GM19463 (cell line): ENCODE data around the gene GPLD1.
A peak's percentile ranks its signal among the peaks of the same experiment; 100 is the strongest.
"Not testable (repeated sequence)": the region's sequence is repeated elsewhere in the genome, so short reads cannot be mapped to it uniquely, and the experiment has no call there.

Experiments used
- ATAC-seq: cut with Tn5 transposase; IDR thresholded peaks from one replicate; pipeline ENCODE4 v1.9.1; 2021; ENCODE audit warnings: mild to moderate bottlenecking, moderate library complexity; ENCODE audit not compliant: unreplicated experiment

GPLD1 gene

GRCh38 chr6:24415753-24416152 is 73.6 kb downstream of the GPLD1 start:
- ATAC-seq = peak; percentile 90

- not testable (repeated sequence) for ATAC-seq
These were observed 74.8 kb downstream of the GPLD1 start for GRCh38 chr6:24414531-24414930.

DNA sequence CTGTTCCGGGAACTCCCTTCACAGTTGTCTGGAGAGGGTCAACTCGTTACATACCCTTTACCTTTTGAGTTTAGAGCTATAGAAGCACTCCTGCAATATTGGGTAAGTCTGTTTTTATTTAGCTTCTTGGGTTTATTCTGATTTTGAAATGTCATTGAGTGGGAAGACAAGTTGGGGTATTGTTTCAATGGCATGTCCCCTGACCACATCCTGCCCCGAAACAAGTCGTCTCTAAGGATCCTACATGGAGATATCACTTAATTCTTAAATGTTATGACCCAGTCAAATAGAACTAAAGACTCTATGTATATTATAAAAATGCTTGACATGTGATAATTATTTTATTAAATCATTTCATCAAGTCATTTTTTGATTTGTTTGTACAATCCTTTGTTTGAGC is 77.1 kb downstream of the GPLD1 start:
- no peak for ATAC-seq

DNA sequence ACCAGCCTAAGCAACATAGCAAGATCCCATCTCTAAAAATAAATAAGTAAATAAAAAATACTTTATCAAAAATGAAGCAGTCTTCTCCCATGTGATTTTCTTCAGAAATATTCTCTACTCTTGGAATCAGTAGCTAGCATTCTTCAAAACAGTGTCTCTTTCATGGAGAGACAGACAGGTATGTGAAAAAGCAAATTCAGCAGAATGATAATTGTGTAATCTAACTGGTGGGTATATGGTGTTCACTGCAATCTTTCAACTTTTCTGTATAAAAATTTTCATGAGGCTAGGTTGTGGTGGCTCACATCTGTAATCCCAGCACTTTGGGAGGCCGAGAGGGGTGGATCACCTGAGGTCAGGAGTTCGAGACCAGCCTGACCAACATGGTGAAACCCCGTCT is 78.8 kb downstream of the GPLD1 start:
- no peak for ATAC-seq

DNA sequence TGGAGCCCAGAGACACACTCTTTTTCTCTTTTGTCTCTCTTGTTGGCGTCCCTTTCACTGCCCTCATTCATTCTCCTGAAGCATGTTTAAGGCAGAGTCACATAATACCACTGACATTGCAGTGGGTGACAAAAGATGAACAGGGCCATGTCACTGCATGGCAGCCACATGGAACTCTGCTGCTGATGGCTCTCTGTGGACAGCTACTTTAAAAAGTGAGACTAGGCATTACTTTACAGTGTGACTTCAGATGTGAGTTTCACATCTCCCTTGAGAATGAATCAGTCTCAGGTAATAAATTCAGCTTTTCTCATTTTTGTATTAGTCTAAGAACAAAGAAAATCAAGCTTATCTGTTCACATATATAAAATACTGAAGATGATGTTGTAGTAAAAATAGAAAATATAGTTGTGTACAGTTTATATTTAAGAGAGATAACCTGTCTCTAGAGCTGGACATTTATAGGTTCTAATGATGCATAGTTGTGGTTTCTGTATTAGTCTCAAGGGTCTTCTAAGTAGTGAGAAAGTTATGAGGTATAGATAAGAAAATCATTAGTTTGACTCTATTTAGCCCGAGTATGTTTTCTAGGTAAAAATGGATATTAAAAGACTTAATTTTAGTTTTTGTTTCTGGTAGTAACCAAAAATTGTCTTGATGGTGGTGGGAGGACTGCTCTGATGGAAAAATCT is 80.5 kb downstream of the GPLD1 start:
- peak; percentile 88 for ATAC-seq

DNA sequence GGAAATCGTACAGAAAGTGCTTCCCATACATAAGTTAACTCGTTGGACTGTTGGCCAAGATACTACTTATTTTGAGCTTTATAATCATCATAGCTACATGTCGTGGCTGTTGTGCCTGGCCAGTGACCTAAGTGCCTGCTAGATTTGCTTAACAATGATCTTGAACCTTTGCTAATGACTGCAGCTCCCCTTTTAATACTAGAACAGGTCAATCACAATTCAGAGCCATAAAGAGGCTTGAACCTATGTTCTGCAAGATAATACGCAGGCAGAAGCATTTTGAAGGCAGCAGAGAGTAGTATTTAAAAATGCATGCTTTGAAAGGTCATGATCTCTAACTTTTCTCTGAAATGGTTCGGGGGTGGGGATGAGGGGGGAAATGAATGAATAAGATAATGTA is 84.1 kb downstream of the GPLD1 start:
- ATAC-seq = no peak

- ATAC-seq = no peak
These were observed 85.9 kb downstream of the GPLD1 start for GRCh38 chr6:24403501-24403824.

DNA sequence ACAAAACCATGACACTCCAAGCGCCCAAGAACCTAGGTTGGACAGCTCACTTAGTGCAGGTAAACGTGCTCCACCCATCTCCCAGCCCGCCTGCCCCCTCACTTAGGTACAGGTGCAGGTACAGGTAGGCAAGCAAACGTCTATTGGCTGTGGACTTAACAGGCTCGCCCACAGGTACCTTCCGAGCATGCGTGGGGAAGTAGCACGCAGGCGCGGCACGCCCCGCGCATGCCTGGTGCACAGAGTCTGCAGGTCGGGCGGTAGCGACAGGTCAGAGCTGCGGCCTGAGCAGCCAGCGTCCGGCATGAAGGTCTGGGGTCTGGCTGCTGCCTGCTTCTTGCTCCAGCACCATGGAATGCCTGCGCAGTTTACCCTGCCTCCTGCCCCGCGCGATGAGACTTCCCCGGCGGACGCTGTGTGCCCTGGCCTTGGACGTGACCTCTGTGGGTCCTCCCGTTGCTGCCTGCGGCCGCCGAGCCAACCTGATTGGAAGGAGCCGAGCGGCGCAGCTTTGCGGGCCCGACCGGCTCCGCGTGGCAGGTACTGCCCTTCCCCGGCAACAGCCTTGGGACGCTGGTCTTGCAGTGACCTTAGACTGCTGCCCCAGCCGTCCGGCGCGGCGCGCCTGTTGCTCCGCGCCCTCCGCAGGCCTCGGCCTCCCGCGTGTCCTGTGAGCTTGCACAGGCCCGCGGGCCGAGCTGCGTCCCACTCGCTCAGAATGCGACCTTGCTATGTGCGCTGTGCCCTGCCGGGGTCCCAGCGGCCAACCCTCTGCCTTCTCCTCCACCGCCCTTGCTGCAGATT is 86.5 kb downstream of the GPLD1 start, which contains the start of gene MRS2:
MRS2 (plus strand) TSS at position 240 of the 804 bp plus-strand sequence; CDS start at position 351, 111 bp downstream.
- peak; percentile 96 for ATAC-seq

- no peak for ATAC-seq
These were observed 87.9 kb downstream of the GPLD1 start for GRCh38 chr6:24401458-24401857.

- ATAC-seq = not testable (repeated sequence)
These were observed 89.0 kb downstream of the GPLD1 start for GRCh38 chr6:24400045-24401039.

- ATAC-seq = no peak
These were observed 91.7 kb downstream of the GPLD1 start for GRCh38 chr6:24397631-24398030.

DNA sequence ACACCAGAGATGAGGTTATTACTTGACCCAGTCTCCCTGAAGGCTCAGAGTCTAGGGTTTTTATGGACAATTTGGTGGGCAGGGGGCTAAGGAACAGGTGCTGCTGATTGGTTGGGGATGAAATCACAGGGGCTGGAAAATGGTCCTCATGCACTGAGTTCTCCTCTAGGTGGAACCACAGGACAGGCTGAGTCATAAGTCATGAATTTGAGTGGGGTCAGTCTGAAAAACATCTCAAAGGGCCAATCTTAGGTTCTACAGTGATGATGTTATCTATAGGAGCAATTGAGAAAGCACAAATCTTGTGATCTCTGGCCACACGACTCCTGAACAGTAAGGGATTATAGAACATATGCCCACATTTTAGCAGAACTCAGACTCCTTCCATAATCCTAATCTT is 92.6 kb downstream of the GPLD1 start:
- ATAC-seq = no peak

DNA sequence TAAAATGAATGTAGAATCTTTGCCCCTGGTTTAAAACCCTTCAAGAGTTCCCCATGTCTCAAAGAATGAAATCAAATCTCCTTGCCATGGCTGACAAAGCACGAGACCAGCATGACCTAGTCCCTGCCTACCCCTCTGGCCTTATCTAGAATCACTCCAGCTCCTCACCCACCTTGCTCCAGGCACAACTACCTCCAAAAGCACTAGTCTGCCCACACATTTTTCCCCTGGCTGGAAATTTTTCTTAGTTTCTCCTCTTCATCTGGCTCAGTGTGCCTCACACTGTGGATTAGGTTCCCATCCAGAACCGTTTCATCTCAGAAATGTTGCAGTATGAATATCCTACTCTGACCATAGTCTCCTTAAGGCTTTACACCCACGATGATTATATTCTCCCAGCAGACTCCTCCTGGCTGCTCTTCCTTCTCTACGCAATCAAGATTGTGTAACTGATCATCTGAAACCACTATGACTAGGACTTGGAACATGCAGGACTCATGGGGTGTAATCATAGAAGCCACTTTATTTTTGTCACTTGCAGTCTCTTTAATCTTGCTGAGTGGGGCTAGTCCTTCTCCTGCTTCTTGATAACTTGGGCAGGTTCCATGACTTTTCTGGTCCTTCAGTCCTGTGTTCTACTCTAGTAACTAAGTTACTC is 94.5 kb downstream of the GPLD1 start:
- no peak for ATAC-seq

GRCh38 chr6:24394061-24394779 is 95.2 kb downstream of the GPLD1 start:
- no peak for ATAC-seq

DNA sequence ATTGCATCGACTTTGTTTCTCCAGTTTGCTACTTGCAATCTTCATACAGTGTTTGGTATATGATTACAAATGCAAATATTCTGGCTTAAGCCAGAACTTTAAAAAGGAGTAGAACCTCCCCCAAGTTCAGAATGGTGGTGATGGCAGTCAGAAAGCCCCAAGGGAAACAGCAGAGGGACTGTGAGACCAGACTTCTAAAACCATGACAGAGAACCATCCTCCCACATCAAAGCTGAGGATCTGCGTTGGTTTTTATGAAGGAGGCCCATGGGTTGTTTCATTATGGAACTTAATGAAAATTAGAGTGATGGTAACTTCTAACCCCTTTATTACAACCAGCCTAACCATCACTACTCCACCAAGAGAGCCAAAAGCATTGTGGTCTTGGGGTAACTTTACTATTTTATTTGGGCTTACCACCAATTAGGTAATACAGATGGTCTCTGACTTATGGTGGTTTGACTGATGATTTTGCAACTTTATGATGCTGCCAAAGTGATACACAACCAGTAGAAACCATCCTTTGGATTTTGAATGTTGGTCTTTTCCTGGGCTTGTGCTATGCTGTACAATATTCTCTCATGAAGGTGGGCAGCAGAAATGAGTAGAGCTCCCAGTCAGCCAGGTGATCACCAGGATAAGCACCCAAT is 97.5 kb downstream of the GPLD1 start:
- ATAC-seq = peak; percentile 92

GRCh38 chr6:24391208-24391607 is 98.2 kb downstream of the GPLD1 start:
- ATAC-seq = no peak

DNA sequence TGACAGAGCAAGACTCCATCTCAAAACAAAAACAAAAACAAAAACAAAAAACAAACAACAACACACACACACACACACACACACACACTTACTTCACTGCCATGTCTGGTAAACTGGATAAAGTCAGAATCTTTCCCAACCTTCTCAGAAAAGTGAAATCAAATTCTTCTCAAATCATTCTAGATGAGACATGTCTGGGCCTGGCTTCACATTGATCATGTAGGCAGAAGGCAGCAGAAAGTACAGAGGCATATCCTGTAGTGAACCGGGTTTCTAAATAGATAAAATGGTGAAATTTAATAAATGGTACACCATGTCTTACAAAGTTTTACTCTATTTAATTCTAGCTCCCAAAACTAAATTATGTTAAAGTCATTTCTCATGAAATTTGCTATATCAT is 101.6 kb downstream of the GPLD1 start:
- no peak for ATAC-seq

- ATAC-seq = peak; percentile 69
These were observed 103.7 kb downstream of the GPLD1 start for GRCh38 chr6:24385536-24386269.
